H9 (cell line): ENCODE data around the gene PPP3CA. TPM values are rescaled to one million over a fixed set of nuclear protein-coding genes. Genes with fewer than 3 reads are reported as not detected.

Experiments
- DNase-seq: peaks from one replicate; pipeline ENCODE4 v3.0.0-alpha.2; 2017
- H2AFZ ChIP-seq: one replicate; pipeline ENCODE4 v1.6.1; 2013; ENCODE audit warnings: mild to moderate bottlenecking, low read length, control low read depth, moderate library complexity
- H2AK5ac ChIP-seq: 2 replicates; pipeline ENCODE4 v1.6.1; 2013; ENCODE audit warnings: low read length, control low read depth, mixed read lengths; ENCODE audit not compliant: insufficient read length
- H2BK120ac ChIP-seq: one replicate; pipeline ENCODE4 v1.6.1; 2013; ENCODE audit warnings: low read depth, mild to moderate bottlenecking, low read length, control low read depth, inconsistent platforms; ENCODE audit not compliant: poor library complexity, severe bottlenecking
- H2BK12ac ChIP-seq: 2 replicates; pipeline ENCODE4 v1.6.1; 2013; ENCODE audit warnings: low read length, control low read depth, mixed read lengths, low read depth; ENCODE audit not compliant: insufficient read length
- H2BK15ac ChIP-seq: 2 replicates; pipeline ENCODE4 v1.6.1; 2013; ENCODE audit warnings: low read depth, low read length, control low read depth
- H2BK20ac ChIP-seq: one replicate; pipeline ENCODE4 v1.6.1; 2013; ENCODE audit warnings: low read depth, mild to moderate bottlenecking, low read length, control low read depth, inconsistent platforms; ENCODE audit not compliant: poor library complexity, severe bottlenecking
- H2BK5ac ChIP-seq: 2 replicates; pipeline ENCODE4 v1.6.1; 2013; ENCODE audit warnings: low read length, control low read depth, mixed read lengths; ENCODE audit not compliant: insufficient read length
- H3K14ac ChIP-seq: 2 replicates; pipeline ENCODE4 v1.6.1; 2013; ENCODE audit warnings: low read length, control low read depth; ENCODE audit not compliant: insufficient read depth
- H3K18ac ChIP-seq: 2 replicates; pipeline ENCODE4 v1.6.1; 2013; ENCODE audit warnings: low read depth, mild to moderate bottlenecking, mixed read lengths, low read length, control low read depth; ENCODE audit not compliant: insufficient read length
- H3K23ac ChIP-seq: 2 replicates; pipeline ENCODE4 v1.6.1; 2013; ENCODE audit warnings: low read length, control low read depth, mixed read lengths, low read depth; ENCODE audit not compliant: insufficient read length
- H3K23me2 ChIP-seq: 2 replicates; pipeline ENCODE4 v1.6.1; 2013; ENCODE audit warnings: low read depth, mild to moderate bottlenecking, mixed read lengths, low read length, control low read depth; ENCODE audit not compliant: insufficient read length, poor library complexity, severe bottlenecking
- H3K27ac ChIP-seq: 2 replicates; pipeline ENCODE4 v1.5.1; 2013; ENCODE audit warnings: low read length, control low read depth, mixed read lengths, low read depth; ENCODE audit not compliant: insufficient read length
- H3K27me3 ChIP-seq: 2 replicates; pipeline ENCODE4 v1.6.1; 2013; ENCODE audit warnings: low read length, control low read depth, inconsistent platforms; ENCODE audit not compliant: insufficient read depth
- H3K4ac ChIP-seq: 2 replicates; pipeline ENCODE4 v1.6.1; 2013; ENCODE audit warnings: low read depth, mild to moderate bottlenecking, control low read depth, inconsistent platforms, low read length, moderate library complexity
- H3K4me1 ChIP-seq: 2 replicates; pipeline ENCODE4 v1.6.1; 2013; ENCODE audit warnings: low read length, control low read depth, inconsistent platforms; ENCODE audit not compliant: insufficient read depth
- H3K4me2 ChIP-seq: 2 replicates; pipeline ENCODE4 v1.6.1; 2013; ENCODE audit warnings: low read length, control low read depth, mixed read lengths; ENCODE audit not compliant: insufficient read length, insufficient read depth
- H3K56ac ChIP-seq: 2 replicates; pipeline ENCODE4 v1.6.1; 2013; ENCODE audit warnings: low read depth, mild to moderate bottlenecking, mixed read lengths, low read length, control low read depth; ENCODE audit not compliant: insufficient read length
- H3K79me1 ChIP-seq: 2 replicates; pipeline ENCODE4 v1.6.1; 2013; ENCODE audit warnings: low read depth, mild to moderate bottlenecking, moderate library complexity, low read length, control low read depth, inconsistent platforms; ENCODE audit not compliant: insufficient read depth, poor library complexity, severe bottlenecking
- H3K79me2 ChIP-seq: 2 replicates; pipeline ENCODE4 v1.6.1; 2013; ENCODE audit warnings: low read length, control low read depth, inconsistent platforms; ENCODE audit not compliant: insufficient read depth
- H3K9ac ChIP-seq: 2 replicates; pipeline ENCODE4 v1.6.1; 2013; ENCODE audit warnings: low read length, control low read depth, mixed read lengths; ENCODE audit not compliant: insufficient read length; ENCODE audit errors: extremely low read depth
- H3K9me3 ChIP-seq: one replicate; pipeline ENCODE4 v1.6.1; 2013; ENCODE audit warnings: low read depth, low read length, inconsistent platforms; ENCODE audit not compliant: control insufficient read depth
- H3T11ph ChIP-seq: one replicate; pipeline ENCODE4 v1.6.1; 2013; ENCODE audit warnings: mild to moderate bottlenecking, low read length, control low read depth, inconsistent platforms
- H4K20me1 ChIP-seq: one replicate; pipeline ENCODE4 v1.6.1; 2013; ENCODE audit not compliant: control insufficient read depth, insufficient read length, insufficient read depth
- H4K5ac ChIP-seq: 2 replicates; pipeline ENCODE4 v1.6.1; 2013; ENCODE audit warnings: low read depth, mild to moderate bottlenecking, mixed read lengths, low read length, control low read depth; ENCODE audit not compliant: insufficient read length
- H4K8ac ChIP-seq: replicated peaks from 2 replicates; pipeline ENCODE4 v1.6.1; 2013; ENCODE audit warnings: low read length, control low read depth, mixed read lengths, low read depth; ENCODE audit not compliant: insufficient read length
- H4K91ac ChIP-seq: 2 replicates; pipeline ENCODE4 v1.6.1; 2013; ENCODE audit warnings: low read depth, mild to moderate bottlenecking, moderate library complexity, mixed read lengths, low read length, control low read depth; ENCODE audit not compliant: insufficient read length
- H3K27ac Mint-ChIP-seq, 3 experiments: 2 replicates in 2 of 3; 3 replicates in 1 of 3; pipeline ENCODE4 v1.8.0; 2020 to 2021; ENCODE audit warnings: mixed read lengths in 3 of 3, mild to moderate bottlenecking in 1 of 3, moderate library complexity in 1 of 3
- H3K27me3 Mint-ChIP-seq: 2 replicates; pipeline ENCODE4 v1.8.0; 2021; ENCODE audit warnings: low read depth, mild to moderate bottlenecking, moderate library complexity, mixed read lengths
- H3K36me3 Mint-ChIP-seq, 3 experiments: 2 replicates in 2 of 3; 3 replicates in 1 of 3; pipeline ENCODE4 v1.8.0; 2020 to 2021; ENCODE audit warnings: low read depth in 3 of 3, mixed read lengths in 3 of 3; ENCODE audit not compliant: insufficient read depth in 1 of 3
- H3K4me1 Mint-ChIP-seq, 2 experiments: 2 replicates each; pipeline ENCODE4 v1.8.0; 2020; ENCODE audit warnings: mixed read lengths in 2 of 2
- H3K4me3 Mint-ChIP-seq, 2 experiments: 2 replicates in 1 of 2; 3 replicates in 1 of 2; pipeline ENCODE4 v1.8.0; 2020 to 2021; ENCODE audit warnings: mild to moderate bottlenecking in 2 of 2, mixed read lengths in 2 of 2, moderate library complexity in 1 of 2
- H3K9me3 Mint-ChIP-seq, 2 experiments: 2 replicates in 1 of 2; 3 replicates in 1 of 2; pipeline ENCODE4 v1.8.0; 2020; ENCODE audit warnings: mild to moderate bottlenecking in 2 of 2, mixed read lengths in 2 of 2, moderate library complexity in 1 of 2
- WGBS: extraction: QIAGEN DNeasy Blood & Tissue Kit; methylation state at CpG from one replicate; pipeline ENCODE4 v1.1.7; 2013; ENCODE audit warnings: missing lambda C conversion rate, low lambda C conversion rate, mixed read lengths; ENCODE audit not compliant: insufficient read length; ENCODE audit errors: extremely low coverage; 5-methylcytosine and 5-hydroxymethylcytosine counted together
- total RNA-seq: library from RNA; stranded (reverse); gene quantifications from 2 replicates; pipeline ENCODE4 v1.2.1, GENCODE V29; 2021
- TF ChIP-seq, protein P1 (sequence below): fragments of 200-600 bp; sonication (generic); conservative IDR thresholded peaks from 3 replicates; pipeline ENCODE4 v1.8.0; 2021; ENCODE audit warnings: antibody characterized with exemption, mild to moderate bottlenecking

PPP3CA gene
- total RNA-seq, 1 experiment from 2014 or later, result 16.8 TPM

DNA sequence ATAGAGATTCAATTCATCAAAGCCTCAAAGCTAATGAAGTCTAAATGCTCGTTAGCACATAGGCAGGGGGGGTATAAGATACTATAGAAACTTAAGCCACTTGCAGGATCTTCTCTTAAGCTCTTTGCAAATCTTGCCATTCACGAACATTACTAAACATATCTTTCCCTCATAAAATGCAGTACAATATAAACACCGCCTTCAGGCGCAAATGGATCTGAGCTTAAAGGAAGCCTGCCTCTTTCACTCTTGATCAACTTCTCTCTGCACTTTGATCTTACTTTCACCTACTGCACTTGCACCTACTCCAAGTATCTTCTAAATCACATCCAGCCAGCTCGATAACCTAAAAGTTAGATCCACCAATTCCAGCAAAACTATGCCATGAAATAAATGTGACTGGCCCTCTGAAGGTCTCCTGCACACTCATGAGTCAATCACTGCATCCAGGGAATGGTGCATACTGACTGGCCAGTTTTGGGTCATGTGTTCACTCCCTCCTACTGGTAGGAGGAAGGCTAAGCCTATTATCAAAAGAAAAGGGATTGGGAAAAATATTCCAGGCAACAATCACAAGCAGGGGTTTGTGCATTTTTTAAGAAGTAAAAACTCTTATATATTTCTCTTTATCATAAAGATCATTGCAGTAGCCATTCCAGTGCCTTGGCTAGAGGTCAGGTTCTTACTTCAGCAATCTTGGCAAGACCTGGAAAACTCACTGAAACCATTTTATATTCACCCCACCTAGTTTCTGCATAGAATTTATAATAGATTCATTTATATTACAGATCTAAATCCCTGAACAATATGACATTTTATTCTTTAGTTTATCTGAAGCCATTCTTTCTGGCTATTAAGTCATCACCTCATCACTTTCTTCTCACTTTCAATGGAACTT lies 222.0 kb downstream of the PPP3CA start:
- Histone ChIP-seq H3K4me2 (no peak overlapping the region), H3K79me2 (no peaks in the 10 kb centered on the region; the same call in 1 of the 2 replicates)

More for the DNA sequence above, 222.0 kb downstream of the PPP3CA start:
- no peak overlapping the region for H3K56ac ChIP-seq
- no peak overlapping the region for H3K14ac ChIP-seq
- no peaks in the 10 kb centered on the region for H3K9me3 ChIP-seq
- H2BK12ac ChIP-seq, result no peak overlapping the region
- H3K18ac ChIP-seq, result no peak overlapping the region
- H2BK20ac ChIP-seq, result no peak overlapping the region
- no peak overlapping the region for H4K5ac ChIP-seq
- H3K23me2 ChIP-seq, result no peaks in the 10 kb centered on the region
- H3K9ac ChIP-seq, result no peak overlapping the region
- H3K4me1 ChIP-seq, result no peaks in the 10 kb centered on the region
- H3K27me3 ChIP-seq, result no peaks in the 10 kb centered on the region
- Mint-ChIP-seq H3K9me3 (no peaks in the 10 kb centered on the region; a peak in 2 of 5 replicates), H3K36me3 (peaks cover 0 to 6% (median 0%) of the 10 kb centered on the region in 3 experiments; a peak in 3 of 7 replicates), H3K27me3 (no peaks in the 10 kb centered on the region), H3K4me1 (peaks cover 4 to 6% of the 10 kb centered on the region in 2 experiments; a peak in 3 of 4 replicates), H3K4me3 (no peak overlapping the region), H3K27ac (no peak overlapping the region; a peak in 1 of 7 replicates)
- no peak overlapping the region for H3K4ac ChIP-seq
- no peak overlapping the region for H2BK15ac ChIP-seq
- DNase-seq, result no peak
- H2BK5ac ChIP-seq, result no peak overlapping the region
- H3T11ph ChIP-seq, result no peak overlapping the region
- WGBS, result no CpG with 5 or more reads among the region's 5 CpGs
- H2AFZ ChIP-seq, result no peak overlapping the region
- no peak overlapping the region for H3K23ac ChIP-seq
- no peak overlapping the region for H4K8ac ChIP-seq
- no peaks in the 10 kb centered on the region for H3K79me1 ChIP-seq
- H4K20me1 ChIP-seq, result no peaks in the 10 kb centered on the region
- no peak overlapping the region for H2BK120ac ChIP-seq
- TF ChIP-seq, protein P1, sequence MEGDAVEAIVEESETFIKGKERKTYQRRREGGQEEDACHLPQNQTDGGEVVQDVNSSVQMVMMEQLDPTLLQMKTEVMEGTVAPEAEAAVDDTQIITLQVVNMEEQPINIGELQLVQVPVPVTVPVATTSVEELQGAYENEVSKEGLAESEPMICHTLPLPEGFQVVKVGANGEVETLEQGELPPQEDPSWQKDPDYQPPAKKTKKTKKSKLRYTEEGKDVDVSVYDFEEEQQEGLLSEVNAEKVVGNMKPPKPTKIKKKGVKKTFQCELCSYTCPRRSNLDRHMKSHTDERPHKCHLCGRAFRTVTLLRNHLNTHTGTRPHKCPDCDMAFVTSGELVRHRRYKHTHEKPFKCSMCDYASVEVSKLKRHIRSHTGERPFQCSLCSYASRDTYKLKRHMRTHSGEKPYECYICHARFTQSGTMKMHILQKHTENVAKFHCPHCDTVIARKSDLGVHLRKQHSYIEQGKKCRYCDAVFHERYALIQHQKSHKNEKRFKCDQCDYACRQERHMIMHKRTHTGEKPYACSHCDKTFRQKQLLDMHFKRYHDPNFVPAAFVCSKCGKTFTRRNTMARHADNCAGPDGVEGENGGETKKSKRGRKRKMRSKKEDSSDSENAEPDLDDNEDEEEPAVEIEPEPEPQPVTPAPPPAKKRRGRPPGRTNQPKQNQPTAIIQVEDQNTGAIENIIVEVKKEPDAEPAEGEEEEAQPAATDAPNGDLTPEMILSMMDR, result no peak
- H3K27ac ChIP-seq, result no peak overlapping the region
- H4K91ac ChIP-seq, result no peak overlapping the region
- H2AK5ac ChIP-seq, result no peak overlapping the region
